Kidney (tissue), 14 donors: ENCODE measurements around the gene TUBB4A. TPM values are rescaled to one million over a fixed set of nuclear protein-coding genes. Genes with fewer than 3 reads are reported as not detected.

ENCODE experiments used
- DNase-seq, 5 donors: peaks; one replicate each; pipeline ENCODE4 v3.0.0-alpha.2; 2013 to 2020
- FAIRE-seq: peaks from 2 replicates; lab custom pipeline; 2012; peaks lifted over from hg19 to GRCh38; lab: Jason Lieb, UNC
- H3K27ac ChIP-seq, 2 donors: one replicate each; pipeline ENCODE4 v1.7.0; 2013; ENCODE audit warnings: low read depth in 2 of 2, low read length in 2 of 2, inconsistent platforms in 1 of 2
- H3K27me3 ChIP-seq: one replicate; pipeline ENCODE4 v1.7.1; 2013; ENCODE audit warnings: low read length, inconsistent platforms; ENCODE audit not compliant: control insufficient read depth, insufficient read depth
- H3K36me3 ChIP-seq, 3 donors: one replicate each; pipeline versions ENCODE4 v1.7.0 to v1.7.1; 2013; ENCODE audit warnings: low read length in 3 of 3, control low read depth in 1 of 3, inconsistent platforms in 1 of 3; ENCODE audit not compliant: insufficient read depth in 3 of 3, control insufficient read depth in 2 of 3
- H3K4me1 ChIP-seq, 3 donors: one replicate each; pipeline versions ENCODE4 v1.7.0 to v1.7.1; 2013; ENCODE audit warnings: low read length in 3 of 3, inconsistent platforms in 1 of 3, low read depth in 1 of 3; ENCODE audit not compliant: control insufficient read depth in 2 of 3, insufficient read depth in 2 of 3
- H3K4me3 ChIP-seq, 3 donors: one replicate each; pipeline versions ENCODE4 v1.7.0 to v1.8.1; 2013; ENCODE audit warnings: low read length in 3 of 3, control low read depth in 1 of 3, inconsistent platforms in 1 of 3
- H3K9ac ChIP-seq, 3 donors: one replicate each; pipeline versions ENCODE4 v1.7.0 to v1.7.1; 2013; ENCODE audit warnings: low read length in 3 of 3, control low read depth in 1 of 3, inconsistent platforms in 1 of 3
- H3K9me3 ChIP-seq, 3 donors: one replicate each; pipeline versions ENCODE4 v1.7.0 to v1.7.1; 2013; ENCODE audit warnings: low read length in 3 of 3, control low read depth in 1 of 3, inconsistent platforms in 1 of 3; ENCODE audit not compliant: control insufficient read depth in 2 of 3, insufficient read depth in 1 of 3
- CTCF ChIP-seq: IDR thresholded peaks from 3 replicates; pipeline ENCODE4 v1.5.1; 2012; ENCODE audit warnings: mild to moderate bottlenecking, moderate library complexity, borderline replicate concordance; ENCODE audit not compliant: insufficient read depth; ENCODE audit errors: extremely low read depth
- intact Hi-C: fragments of 100-400 bp; cut with DNase I; formaldehyde crosslinking; loops from one replicate; pipeline ENCODE4 v1.11.1; 2022
- polyA plus RNA-seq: library from polyadenylated mRNA; stranded (reverse); fragments of 350-450 nt; fragmentation: Illumina TruSeq; extraction: RNeasy Lipid Tissue Mini Kit (QIAGEN cat#74804); gene quantifications from one replicate; pipeline ENCODE4 v1.2.3, GENCODE V29; 2014; ENCODE audit warnings: low read depth, low replicate concordance; ENCODE audit not compliant: insufficient read depth
- total RNA-seq: library from RNA; stranded (reverse); fragmentation: NEBNext Ultra II Directional; extraction: Animal tissue kit (Norgen Biotek cat#: 25700); gene quantifications from one replicate; pipeline ENCODE4 v1.2.1, GENCODE V29; 2021
- donor health status: control.
- donor health status: control.
- donor health status: control.
- donor health status: control.
- donor health status: control.
- donor health status: DM: yes; HTN: yes; CAD: no.
- donor health status: Normal renal cell carcinoma (clear cell type).

TUBB4A gene
- total and polyA plus RNA-seq, 2 donors from 2014 or later = 4.4 to 11.3 TPM

- H3K9me3 ChIP-seq = no peaks in the 10 kb centered on the region
- intact Hi-C loops = no loop called here
Measured at GRCh38 chr19:6466526-6467248, 35.4 kb downstream of the TUBB4A start.

GRCh38 chr19:6465663-6466062, 36.4 kb downstream of the TUBB4A start:
- H3K9ac ChIP-seq = peak overlapping the region in 1 of 3 donors; percentile 81

More at GRCh38 chr19:6466526-6467248, 35.4 kb downstream of the TUBB4A start:
- H3K4me3 ChIP-seq = no peak overlapping the region
- DNase-seq (no peak), FAIRE-seq (no peak)
- no peak overlapping the region for H3K9ac ChIP-seq
- H3K27me3 ChIP-seq = no peaks in the 10 kb centered on the region
- TF ChIP-seq CTCF = no peak
- peaks cover 0 to 4% (median 0%) of the 10 kb centered on the region in 3 donors for H3K4me1 ChIP-seq
- H3K36me3 ChIP-seq = peaks cover 0 to 8% (median 5%) of the 10 kb centered on the region in 3 donors
- H3K27ac ChIP-seq = no peak overlapping the region

DNA sequence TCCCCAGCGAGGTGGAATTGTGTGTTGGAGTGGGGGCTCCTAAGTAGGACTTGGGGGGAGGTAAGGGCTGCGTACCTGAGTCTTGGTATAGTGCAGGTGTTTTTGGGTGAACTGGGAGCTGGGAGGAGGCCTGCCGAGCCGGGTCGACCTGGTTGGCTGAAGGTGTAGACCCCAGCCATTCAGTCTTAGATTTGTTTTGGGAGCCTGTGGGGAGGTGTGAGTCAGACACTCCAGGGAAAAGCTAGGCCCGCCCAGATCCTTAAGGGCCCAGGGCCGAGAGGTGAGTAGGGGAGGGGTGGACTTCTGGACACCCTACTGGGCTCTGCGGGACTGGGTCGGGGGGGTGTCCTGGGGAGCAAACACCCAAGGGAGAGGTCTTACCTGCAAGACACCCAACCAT, 37.1 kb downstream of the TUBB4A start:
- H3K9me3 ChIP-seq = no peaks in the 10 kb centered on the region

More at GRCh38 chr19:6465663-6466062, 36.4 kb downstream of the TUBB4A start:
- Histone ChIP-seq H3K4me3 (peak overlapping the region in 2 of 3 donors; percentile 68 to 79), H3K9me3 (no peaks in the 10 kb centered on the region), H3K4me1 (peaks cover 0 to 4% (median 0%) of the 10 kb centered on the region in 3 donors), H3K36me3 (peaks cover 0 to 8% (median 5%) of the 10 kb centered on the region in 3 donors), H3K27ac (no peak overlapping the region), H3K27me3 (no peaks in the 10 kb centered on the region)
- no peak for TF ChIP-seq CTCF
- DNase-seq (no peak), FAIRE-seq (no peak)
- intact Hi-C loops = no loop called here

More for the DNA sequence above, 37.1 kb downstream of the TUBB4A start:
- FAIRE-seq = no peak
- TF ChIP-seq CTCF = no peak
- Histone ChIP-seq H3K4me1 (peaks cover 0 to 4% (median 0%) of the 10 kb centered on the region in 3 donors), H3K27ac (peak overlapping the region in 1 of 2 donors; percentile 95), H3K27me3 (no peaks in the 10 kb centered on the region), H3K4me3 (peak overlapping the region; percentile 12 to 79 (median 68)), H3K36me3 (peaks cover 0 to 8% (median 5%) of the 10 kb centered on the region in 3 donors), H3K9ac (peak overlapping the region in 2 of 3 donors; percentile 12 to 81)
- intact Hi-C loops = no loop called here
- no peak for DNase-seq
